H1 (cell line): Measurements from ENCODE around the gene MORN4.

ENCODE experiments used
- CTCF ChIP-seq, 3 experiments: IDR thresholded peaks; 1 replicate in 2 of 3; 2 replicates in 1 of 3; pipeline versions ENCODE4 v1.5.1 to v1.6.1; 2011; ENCODE audit warnings: low read length in 3 of 3, mild to moderate bottlenecking in 3 of 3, inconsistent platforms in 2 of 3, low read depth in 1 of 3, moderate library complexity in 1 of 3; ENCODE audit not compliant: insufficient read depth in 1 of 3; ENCODE audit errors: control extremely low read depth in 1 of 3
- EP300 ChIP-seq, 2 experiments: IDR thresholded peaks; 1 replicate in 1 of 2; 2 replicates in 1 of 2; pipeline ENCODE4 v1.6.1; 2011 to 2012; ENCODE audit warnings: low read depth in 2 of 2, low read length in 2 of 2, mild to moderate bottlenecking in 2 of 2, borderline replicate concordance in 1 of 2, inconsistent platforms in 1 of 2, moderate library complexity in 1 of 2
- EZH2 ChIP-seq: fragments of 200-600 bp; sonication (generic); IDR thresholded peaks from 2 replicates; pipeline ENCODE4 v1.7.1; 2012; ENCODE audit warnings: low read depth, mild to moderate bottlenecking, moderate library complexity, low read length, inconsistent platforms; ENCODE audit not compliant: severe bottlenecking
- JUN ChIP-seq: IDR thresholded peaks from 2 replicates; pipeline ENCODE4 v1.6.1; 2011; ENCODE audit warnings: low read depth, mild to moderate bottlenecking, improper control_type of control experiment, low read length
- KDM1A ChIP-seq: fragments of 200-600, 300-600 bp; sonication (generic); IDR thresholded peaks from 2 replicates; pipeline ENCODE4 v1.7.1; 2016; ENCODE audit warnings: mild to moderate bottlenecking, low read length, borderline replicate concordance
- MAX ChIP-seq: IDR thresholded peaks from 2 replicates; pipeline ENCODE4 v1.6.1; 2012; ENCODE audit warnings: inconsistent platforms
- POLR2A ChIP-seq, 2 experiments: IDR thresholded peaks; 1 replicate in 1 of 2; 2 replicates in 1 of 2; pipeline ENCODE4 v1.6.1; 2011; ENCODE audit warnings: low read depth in 2 of 2, low read length in 2 of 2, mild to moderate bottlenecking in 2 of 2; ENCODE audit errors: control extremely low read depth in 1 of 2
- POLR2AphosphoS5 ChIP-seq: IDR thresholded peaks from 2 replicates; pipeline ENCODE4 v1.6.1; 2011; ENCODE audit warnings: low read depth, low read length
- SP4 ChIP-seq: IDR thresholded peaks from 2 replicates; pipeline ENCODE4 v1.6.1; 2012; ENCODE audit warnings: low read length, inconsistent platforms

GRCh38 chr10:97590748-97591495 is 42.4 kb downstream of the MORN4 start:
- no peak for TF ChIP-seq MAX
- no peak for TF ChIP-seq EZH2
- TF ChIP-seq EP300 (IDR thresholded peaks at IDR 0.05; ENCODE audit: borderline replicate concordance in 1 of 2, low read depth in 2 of 2, low read length in 2 of 2): no peak
- TF ChIP-seq POLR2A (IDR thresholded peaks at IDR 0.05; ENCODE audit: control extremely low read depth in 1 of 2, low read depth in 2 of 2, low read length in 2 of 2): no peak
- TF ChIP-seq KDM1A: no peak
- no peak for TF ChIP-seq CTCF (IDR thresholded peaks at IDR 0.05; ENCODE audit: control extremely low read depth in 1 of 3, insufficient read depth in 1 of 3, low read depth in 1 of 3, low read length in 3 of 3)
- no peak for TF ChIP-seq POLR2AphosphoS5
- no peak for TF ChIP-seq SP4
- TF ChIP-seq JUN: no peak
